HG03521 (cell line): ENCODE results near the gene ARID1B.
"Not testable (repeated sequence)": the region's sequence is repeated elsewhere in the genome, so short reads cannot be mapped to it uniquely, and the experiment has no call there.

Source experiments
- ATAC-seq: cut with Tn5 transposase; IDR thresholded peaks from one replicate; pipeline ENCODE4 v1.9.1; 2021; ENCODE audit warnings: mild to moderate bottlenecking, moderate library complexity; ENCODE audit not compliant: unreplicated experiment

ARID1B gene

DNA sequence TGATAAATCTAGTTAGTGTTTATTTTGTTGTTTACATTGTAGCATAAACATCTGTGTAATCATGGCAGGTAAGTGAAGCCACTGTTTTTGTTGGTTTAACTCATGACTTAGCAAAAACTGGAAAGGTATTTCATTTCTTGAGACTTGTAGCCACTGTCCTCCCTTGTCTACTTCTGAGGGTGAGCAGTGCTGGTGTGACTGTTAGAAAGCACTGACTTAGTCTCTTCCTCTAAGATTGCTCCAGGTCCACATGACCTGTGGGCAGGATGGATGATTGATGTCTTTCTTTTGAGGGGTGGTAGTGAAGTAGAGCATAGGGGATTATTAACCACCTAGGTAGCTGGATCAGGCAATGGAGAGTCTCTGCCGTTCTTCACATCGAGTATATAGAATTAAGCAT, 203.8 kb downstream of the ARID1B start:
- ATAC-seq, result no peak

DNA sequence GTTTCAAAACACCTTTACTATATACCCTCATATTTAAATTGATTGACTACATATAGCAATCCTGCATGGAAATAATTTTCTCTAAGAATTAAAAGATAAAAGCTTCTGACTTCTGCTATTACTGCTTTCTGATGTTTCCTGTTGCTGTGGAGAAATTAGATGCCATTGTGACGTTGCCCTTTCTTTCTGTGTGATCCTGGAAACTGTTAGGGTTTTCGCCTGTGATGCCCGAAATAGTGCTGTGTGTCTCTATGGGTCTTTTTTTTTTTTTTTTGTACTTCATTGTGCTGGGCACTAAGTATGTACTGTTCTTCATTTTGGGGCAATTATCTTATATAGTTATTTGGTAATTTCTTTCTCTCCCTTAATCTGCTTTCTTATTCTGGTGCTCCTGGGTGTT, 205.0 kb downstream of the ARID1B start:
- no peak for ATAC-seq

DNA sequence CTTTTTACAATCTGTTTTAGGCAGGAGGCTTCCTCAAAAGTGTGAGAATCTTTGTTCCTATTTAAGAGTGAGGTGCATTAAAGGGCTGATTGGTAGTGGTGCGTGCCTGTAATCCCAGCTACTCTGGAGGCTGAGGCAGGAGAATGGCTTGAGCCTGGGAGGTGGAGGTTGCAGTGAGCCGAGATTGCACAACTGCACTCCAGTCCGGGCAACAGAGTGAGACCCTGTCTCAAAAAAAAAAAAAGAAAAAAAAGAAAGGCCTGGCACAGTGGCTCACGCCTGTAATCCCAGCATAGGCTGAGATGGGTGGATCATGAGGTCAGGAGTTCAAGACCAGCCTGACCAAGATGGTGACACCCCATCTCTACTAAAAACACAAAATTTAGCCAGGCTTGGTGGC, 205.7 kb downstream of the ARID1B start:
- ATAC-seq, result not testable (repeated sequence)

DNA sequence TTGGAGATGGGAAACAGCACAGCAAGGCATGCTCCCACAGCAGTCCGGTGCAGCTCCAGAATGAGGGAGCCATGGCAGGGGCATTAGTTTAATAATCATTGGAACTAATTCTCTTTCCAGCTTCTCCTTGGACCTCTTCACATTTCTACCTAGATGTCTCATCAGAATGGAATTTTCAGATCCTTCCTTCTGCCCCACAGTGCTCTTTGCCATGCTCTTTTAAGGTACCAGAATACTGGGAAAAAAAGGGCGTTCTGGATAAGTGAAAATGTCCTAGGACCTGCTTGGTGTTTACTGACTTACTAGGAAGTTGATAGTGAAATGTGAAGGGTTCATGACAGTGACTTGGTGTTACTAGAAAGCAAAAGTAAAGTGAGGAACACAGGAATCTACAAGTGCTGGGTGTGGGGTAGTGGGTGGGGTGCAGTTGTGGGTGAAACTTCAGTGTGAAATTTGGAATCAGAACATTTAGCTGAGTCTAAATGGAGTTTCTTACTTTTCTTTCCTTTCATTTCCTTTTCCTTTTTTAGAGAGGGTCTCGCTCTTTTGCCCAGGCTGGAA, 207.1 kb downstream of the ARID1B start:
- ATAC-seq, result peak; percentile 52

- no peak for ATAC-seq
Observed at GRCh38 chr6:156985309-156985708, 208.1 kb downstream of the ARID1B start.

- peak; percentile 51 for ATAC-seq
Observed at GRCh38 chr6:156988276-156989158, 211.3 kb downstream of the ARID1B start.

GRCh38 chr6:156989159-156989806, 212.1 kb downstream of the ARID1B start:
- no peak for ATAC-seq

DNA sequence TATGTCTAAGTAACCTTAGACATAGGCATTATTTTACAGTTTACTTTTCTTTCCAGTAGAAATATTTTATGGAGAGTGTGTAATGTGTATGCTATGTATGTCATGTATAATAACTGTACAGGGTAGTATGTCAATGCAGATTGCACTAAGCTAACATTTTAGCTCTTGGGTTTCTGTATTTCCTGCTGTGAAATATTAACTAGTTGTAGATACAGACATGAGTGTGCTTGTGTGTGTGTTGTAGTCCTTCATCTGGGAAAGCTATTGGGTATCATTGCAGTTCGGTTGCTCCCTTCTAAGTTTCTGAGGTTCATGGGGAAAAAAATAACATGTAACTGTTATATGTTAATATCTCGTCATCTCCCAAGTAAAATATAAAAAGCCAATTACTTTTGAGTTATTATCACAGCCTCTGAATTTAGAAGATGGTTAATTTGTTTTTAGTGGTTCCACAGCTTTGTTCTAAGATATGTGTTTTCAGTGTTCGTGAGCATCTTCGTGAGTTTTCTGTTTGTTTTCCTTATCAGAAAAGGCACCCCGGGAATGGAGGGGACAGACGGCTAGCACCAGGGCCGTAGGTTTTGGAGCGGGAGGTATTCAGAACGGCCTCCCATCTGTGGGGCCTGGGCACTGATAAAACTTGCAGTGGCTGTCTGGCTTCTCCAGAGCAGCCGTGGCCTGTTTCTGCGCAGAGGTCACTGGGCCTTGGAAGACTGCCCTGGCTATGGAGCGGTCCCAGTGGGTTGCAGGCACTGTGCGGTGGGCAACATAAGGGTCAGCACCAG, 215.0 kb downstream of the ARID1B start:
- ATAC-seq, result no peak

GRCh38 chr6:156993713-156994112, 216.5 kb downstream of the ARID1B start:
- ATAC-seq, result no peak

DNA sequence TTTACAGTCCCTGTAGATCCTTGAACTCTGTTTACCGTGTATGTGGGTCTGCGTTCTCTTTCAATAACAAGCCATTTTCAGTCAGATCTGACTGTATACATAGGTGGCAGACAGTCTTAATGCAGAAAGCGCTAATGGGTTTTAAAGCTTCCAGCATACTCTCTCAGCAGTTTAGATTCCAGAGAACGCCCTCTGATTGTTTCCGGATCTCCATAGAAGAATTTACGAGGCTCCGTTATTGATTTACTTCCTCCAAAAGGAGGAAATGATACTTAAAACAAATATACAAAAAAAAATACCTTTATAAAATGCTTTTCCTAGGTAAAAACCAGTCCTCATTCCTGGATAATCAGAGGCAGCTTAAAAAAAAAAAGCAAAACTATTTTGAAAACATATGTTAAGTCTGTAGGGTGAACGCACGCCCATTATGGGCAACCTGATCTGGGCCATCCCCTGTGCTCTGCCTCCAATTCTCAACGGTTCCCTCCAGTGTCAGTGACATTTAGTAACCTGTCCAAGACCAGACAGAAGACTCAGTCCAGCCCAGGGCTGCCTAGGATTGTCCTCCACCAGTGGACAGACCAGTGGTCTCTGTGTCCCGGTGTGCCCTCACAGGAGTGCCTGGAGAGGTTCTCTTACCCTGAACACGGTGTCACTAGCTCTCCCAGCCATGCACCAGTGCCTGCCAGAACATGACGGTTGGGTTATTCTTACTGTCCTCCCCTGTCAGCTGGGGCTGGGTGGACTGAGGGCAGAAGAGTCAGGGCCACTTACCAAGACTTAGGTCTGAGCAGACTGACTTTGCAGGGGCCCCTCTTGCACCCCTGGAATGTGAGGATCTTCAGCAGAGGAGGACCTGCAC, 217.3 kb downstream of the ARID1B start:
- no peak for ATAC-seq

- ATAC-seq, result no peak
Observed at GRCh38 chr6:156995502-156995901, 218.3 kb downstream of the ARID1B start.

- no peak for ATAC-seq
Observed at GRCh38 chr6:156996265-156996664, 219.1 kb downstream of the ARID1B start.

DNA sequence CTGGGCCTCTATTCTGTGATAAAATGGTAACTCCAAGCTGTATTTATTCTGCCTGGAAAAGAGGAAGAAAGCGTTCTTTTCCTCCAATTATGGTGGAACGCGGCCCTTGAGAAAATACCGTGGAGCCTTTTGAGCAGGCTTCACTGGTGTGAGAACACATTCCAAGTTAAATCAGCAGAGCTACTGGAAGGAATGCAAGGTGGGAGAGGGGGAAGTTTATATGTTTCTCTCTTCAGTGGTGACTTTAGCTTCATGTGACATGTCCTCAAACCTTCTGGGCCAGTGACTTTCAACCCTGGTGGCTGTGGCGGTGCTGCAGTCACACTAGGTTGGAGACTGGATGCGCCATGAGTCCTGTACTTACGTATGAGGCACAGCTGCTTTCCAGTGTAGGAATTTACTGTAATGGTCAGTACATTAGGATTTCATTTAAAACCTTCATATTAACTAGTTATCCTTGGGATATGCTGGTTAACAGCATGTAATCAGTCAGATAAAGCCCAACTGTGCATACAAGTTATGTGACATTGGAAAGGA, 221.7 kb downstream of the ARID1B start:
- ATAC-seq, result no peak

- no peak for ATAC-seq
Observed at GRCh38 chr6:156999762-157000161, 222.6 kb downstream of the ARID1B start.

DNA sequence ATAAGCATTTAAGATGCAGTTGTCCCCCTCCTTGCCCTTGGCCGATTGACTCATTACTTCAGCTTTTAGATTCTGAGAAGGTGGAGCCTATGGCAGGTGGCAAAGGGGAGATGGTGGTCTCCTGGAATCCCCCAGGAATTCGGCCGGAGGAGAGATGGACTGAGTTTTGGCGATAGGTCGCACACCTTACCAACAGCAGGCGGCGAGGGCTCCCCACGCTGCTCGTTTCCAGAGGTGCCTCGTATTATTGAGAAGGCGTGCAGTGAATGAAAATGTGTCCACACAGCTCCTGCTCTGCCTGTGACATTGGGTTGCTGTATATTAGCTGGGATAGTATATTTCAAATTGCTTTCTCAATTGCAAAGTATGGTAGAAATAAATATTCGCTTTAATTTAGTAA, 224.5 kb downstream of the ARID1B start:
- no peak for ATAC-seq

DNA sequence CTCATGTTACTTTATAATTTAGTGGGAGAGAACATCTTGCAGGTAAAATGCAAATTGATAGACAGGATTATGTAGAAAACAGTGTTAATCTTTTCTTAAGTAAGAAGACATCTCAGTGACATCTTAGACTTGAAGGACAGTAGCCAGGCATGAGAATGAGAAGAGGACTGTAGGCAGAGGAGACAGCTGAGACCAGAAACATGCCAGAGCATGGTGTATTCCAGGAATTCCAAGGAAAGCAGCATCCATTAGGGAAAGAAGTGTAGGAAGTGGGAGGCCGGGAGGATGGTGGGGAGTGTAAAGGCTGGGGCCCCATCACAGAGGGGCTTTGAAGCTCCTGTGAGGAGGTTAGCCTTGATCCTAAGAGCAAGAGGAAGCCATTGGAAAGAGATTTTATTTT, 225.6 kb downstream of the ARID1B start:
- no peak for ATAC-seq

- ATAC-seq, result no peak
Observed at GRCh38 chr6:157005940-157006339, 228.8 kb downstream of the ARID1B start.

DNA sequence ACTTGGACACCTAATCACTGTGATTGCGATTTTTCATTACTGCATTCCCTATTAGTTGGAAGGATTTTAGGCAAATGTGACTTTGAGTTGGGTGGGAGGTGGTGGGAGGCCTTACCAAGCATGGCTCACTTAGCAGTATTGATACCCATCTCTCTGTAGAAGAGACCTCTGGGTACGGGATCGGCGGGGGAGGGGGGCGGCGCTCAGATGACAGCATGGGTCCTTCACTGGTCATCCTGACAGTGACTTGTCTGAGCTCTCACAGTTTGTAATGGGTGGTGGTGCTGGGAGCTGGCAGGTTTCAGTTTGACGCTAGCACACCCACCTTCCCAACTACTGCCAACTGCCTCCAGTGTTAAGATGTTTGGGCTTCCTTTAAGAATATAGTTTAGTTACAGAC, 231.4 kb downstream of the ARID1B start:
- ATAC-seq, result no peak

DNA sequence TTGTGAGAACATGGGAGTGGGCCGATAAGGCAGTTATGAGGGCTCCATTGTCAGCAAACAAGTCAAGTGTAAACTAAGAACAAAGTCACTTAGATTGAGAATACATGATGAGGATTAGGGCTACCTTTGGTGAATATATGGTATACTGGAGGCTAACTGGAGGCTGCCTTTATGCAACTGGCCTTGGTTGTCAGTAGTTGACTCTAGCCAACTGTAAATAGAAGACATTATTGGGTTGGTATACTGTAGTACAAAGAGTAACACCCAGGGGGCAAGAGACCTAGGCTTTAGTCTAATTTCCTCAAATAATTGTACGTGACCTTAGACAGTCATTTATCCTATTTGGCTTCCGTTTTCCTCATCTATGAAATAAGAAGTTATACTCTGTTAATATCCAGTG, 235.2 kb downstream of the ARID1B start:
- ATAC-seq, result no peak
